OCI-LY3 (cell line): ENCODE data around the gene GAS7.

Experiments
- H2AFZ ChIP-seq: fragments of 200-600, 300-600 bp; shearing (Covaris generic); 2 replicates; pipeline ENCODE4 v1.6.0; 2014; ENCODE audit warnings: antibody characterized with exemption, low read depth, low read length
- H3K27ac ChIP-seq: fragments of 200-600, 300-600 bp; sonication (generic); 2 replicates; pipeline ENCODE4 v1.5.1; 2014; ENCODE audit warnings: mild to moderate bottlenecking, low read length, moderate library complexity, mixed read lengths
- H3K27me3 ChIP-seq: fragments of 200-600, 300-600 bp; sonication (generic); 2 replicates; pipeline ENCODE4 v1.6.1; 2014; ENCODE audit warnings: low read depth, low read length, mixed read lengths
- H3K36me3 ChIP-seq: fragments of 200-600, 300-600 bp; sonication (generic); replicated peaks from 2 replicates; pipeline ENCODE3; 2014; ENCODE audit warnings: low read depth, low read length, mixed read lengths
- H3K4me1 ChIP-seq: fragments of 300-600, 200-600 bp; sonication (generic); 2 replicates; pipeline ENCODE4 v1.6.1; 2014; ENCODE audit warnings: low read length, mixed read lengths
- H3K4me2 ChIP-seq: fragments of 200-600, 300-600 bp; sonication (generic); 2 replicates; pipeline ENCODE4 v1.6.1; 2014; ENCODE audit warnings: low read length, mixed read lengths
- H3K4me3 ChIP-seq: fragments of 300-600, 200-600 bp; sonication (generic); 2 replicates; pipeline ENCODE4 v1.5.1; 2014; ENCODE audit warnings: antibody characterized with exemption, mild to moderate bottlenecking, low read length, moderate library complexity
- H3K79me2 ChIP-seq: fragments of 300-600, 200-600 bp; shearing (Covaris generic); 2 replicates; pipeline ENCODE4 v1.6.1; 2014; ENCODE audit warnings: mild to moderate bottlenecking, low read length, mixed read lengths
- H3K9ac ChIP-seq: fragments of 300-600, 200-600 bp; shearing (Covaris generic); 2 replicates; pipeline ENCODE4 v1.6.0; 2014; ENCODE audit warnings: mild to moderate bottlenecking, low read length, moderate library complexity
- H3K9me3 ChIP-seq: fragments of 200-600, 300-600 bp; shearing (Covaris generic); 2 replicates; pipeline ENCODE4 v1.6.1; 2014; ENCODE audit warnings: low read length, mixed read lengths; ENCODE audit not compliant: insufficient read depth
- H4K20me1 ChIP-seq: fragments of 200-600, 300-600 bp; sonication (generic); 2 replicates; pipeline ENCODE4 v1.6.1; 2016; ENCODE audit warnings: low read length, mixed read lengths; ENCODE audit not compliant: insufficient read depth
- CTCF ChIP-seq: fragments of 200-600, 300-600 bp; sonication (generic); IDR thresholded peaks from 2 replicates; pipeline ENCODE4 v1.5.1; 2014; ENCODE audit warnings: antibody characterized with exemption, low read length, low read depth
- EZH2phosphoT487 ChIP-seq: fragments of 200-600 bp; shearing (Covaris generic); IDR thresholded peaks from 2 replicates; pipeline ENCODE4 v1.6.1; 2018; ENCODE audit warnings: antibody characterized with exemption, mixed run types, low read depth

Gene GAS7

DNA sequence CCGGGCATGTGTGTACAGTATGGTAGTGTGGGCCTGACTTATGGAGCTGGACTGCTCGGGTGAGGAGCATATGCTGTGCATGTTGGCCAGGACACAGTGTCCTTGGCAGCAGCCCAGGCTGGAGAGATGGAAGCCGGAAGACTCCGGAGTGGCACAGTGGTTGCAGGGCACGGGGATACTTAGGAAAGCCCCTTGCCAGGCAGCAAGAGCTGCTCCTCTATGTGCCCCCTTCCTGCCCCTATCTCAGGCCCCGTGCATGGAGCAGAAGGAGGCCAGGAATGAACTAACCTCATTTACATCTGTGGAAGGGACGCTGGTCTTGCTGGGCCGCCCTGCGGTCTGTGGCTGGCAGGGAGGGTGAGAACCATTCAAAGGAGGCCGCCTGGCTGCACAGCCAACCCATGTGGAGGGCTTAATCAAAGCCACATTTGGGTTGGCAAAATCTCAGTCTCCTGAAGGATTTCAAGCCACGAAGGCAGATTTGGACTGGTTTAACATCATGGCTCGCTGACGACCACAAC lies 261.1 kb downstream of the GAS7 start:
- H3K36me3 ChIP-seq, result no peaks in the 10 kb centered on the region
- H3K9me3 ChIP-seq, result no peaks in the 10 kb centered on the region
- H2AFZ ChIP-seq, result no peak overlapping the region
- no peaks in the 10 kb centered on the region for H3K4me1 ChIP-seq
- no peak overlapping the region for H3K4me3 ChIP-seq
- no peak for TF ChIP-seq EZH2phosphoT487
- no peak for TF ChIP-seq CTCF
- H4K20me1 ChIP-seq, result no peaks in the 10 kb centered on the region
- H3K9ac ChIP-seq, result no peak overlapping the region
- H3K27me3 ChIP-seq, result no peaks in the 10 kb centered on the region
- no peak overlapping the region for H3K27ac ChIP-seq
- no peak overlapping the region for H3K4me2 ChIP-seq
- H3K79me2 ChIP-seq, result no peaks in the 10 kb centered on the region

DNA sequence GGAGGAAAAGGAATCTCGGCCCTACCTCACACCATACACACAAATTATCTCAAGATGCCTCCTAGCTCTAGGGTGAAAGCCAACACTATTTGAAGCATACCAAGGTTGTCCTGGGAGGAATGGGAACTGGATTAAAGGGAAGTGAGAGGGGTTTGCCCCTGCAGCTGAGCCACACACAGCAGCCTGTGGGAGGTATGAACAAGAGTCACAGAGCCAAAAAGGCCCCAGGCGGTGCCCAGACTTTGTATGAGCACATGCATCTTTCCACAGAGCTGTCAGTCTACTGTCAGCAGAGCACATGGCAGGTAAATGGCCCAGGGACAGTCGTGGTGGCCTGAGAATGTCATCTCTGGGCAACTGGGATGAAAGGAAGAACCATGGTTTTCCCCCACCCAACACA lies 262.3 kb downstream of the GAS7 start:
- H3K79me2 ChIP-seq, result no peaks in the 10 kb centered on the region
- H2AFZ ChIP-seq, result no peak overlapping the region
- H3K27ac ChIP-seq, result no peak overlapping the region
- TF ChIP-seq EZH2phosphoT487, result no peak
- TF ChIP-seq CTCF, result no peak
- no peak overlapping the region for H3K9ac ChIP-seq
- H3K4me3 ChIP-seq, result no peak overlapping the region
- no peaks in the 10 kb centered on the region for H3K36me3 ChIP-seq
- H3K4me2 ChIP-seq, result no peak overlapping the region
- H3K4me1 ChIP-seq, result no peaks in the 10 kb centered on the region
- H3K27me3 ChIP-seq, result no peaks in the 10 kb centered on the region
- H3K9me3 ChIP-seq, result no peaks in the 10 kb centered on the region
- H4K20me1 ChIP-seq, result no peaks in the 10 kb centered on the region

- no peak overlapping the region for H3K9ac ChIP-seq
- H2AFZ ChIP-seq, result no peak overlapping the region
- no peaks in the 10 kb centered on the region for H3K9me3 ChIP-seq
- H3K4me2 ChIP-seq, result no peak overlapping the region
- H3K79me2 ChIP-seq, result no peaks in the 10 kb centered on the region
- H3K36me3 ChIP-seq, result no peaks in the 10 kb centered on the region
- no peaks in the 10 kb centered on the region for H4K20me1 ChIP-seq
- H3K27ac ChIP-seq, result no peak overlapping the region
- no peaks in the 10 kb centered on the region for H3K4me1 ChIP-seq
- TF ChIP-seq EZH2phosphoT487 (no peak), CTCF (no peak)
- no peak overlapping the region for H3K4me3 ChIP-seq
- H3K27me3 ChIP-seq, result no peaks in the 10 kb centered on the region
Measured at GRCh38 chr17:9935408-9935807, 263.0 kb downstream of the GAS7 start.

DNA sequence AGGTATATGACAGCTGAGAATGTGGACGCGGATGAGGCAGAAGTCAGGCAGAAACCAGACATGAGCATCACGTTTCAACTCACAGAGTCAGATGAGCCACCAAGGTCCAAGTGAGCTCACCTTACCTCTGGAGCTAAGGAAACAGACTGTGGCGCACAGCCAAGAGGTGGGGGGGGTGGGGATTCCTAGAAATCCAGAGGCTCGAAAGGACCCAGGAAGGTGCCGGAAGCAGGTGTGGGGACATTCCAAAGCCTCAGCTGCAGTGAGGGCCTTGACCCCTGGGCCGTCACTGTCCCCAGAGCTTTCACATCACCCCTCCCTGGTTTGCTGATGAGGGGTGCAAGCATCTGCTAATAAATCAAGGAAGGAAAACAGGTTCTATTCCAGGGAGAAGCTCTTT lies 264.1 kb downstream of the GAS7 start:
- H2AFZ ChIP-seq, result no peak overlapping the region
- H3K9me3 ChIP-seq, result no peaks in the 10 kb centered on the region
- H3K27me3 ChIP-seq, result no peaks in the 10 kb centered on the region
- TF ChIP-seq CTCF (no peak), EZH2phosphoT487 (no peak)
- no peak overlapping the region for H3K9ac ChIP-seq
- H3K27ac ChIP-seq, result no peak overlapping the region
- H3K36me3 ChIP-seq, result no peaks in the 10 kb centered on the region
- H3K4me1 ChIP-seq, result no peaks in the 10 kb centered on the region
- no peaks in the 10 kb centered on the region for H3K79me2 ChIP-seq
- no peak overlapping the region for H3K4me3 ChIP-seq
- H3K4me2 ChIP-seq, result no peak overlapping the region
- H4K20me1 ChIP-seq, result no peaks in the 10 kb centered on the region
